SK-N-DZ (cell line): ENCODE measurements around the gene TNIK.

Experiments
- DNase-seq: peaks from one replicate; pipeline ENCODE4 v3.0.0-alpha.2; 2015; ENCODE audit warnings: low spot score

TNIK gene

DNA sequence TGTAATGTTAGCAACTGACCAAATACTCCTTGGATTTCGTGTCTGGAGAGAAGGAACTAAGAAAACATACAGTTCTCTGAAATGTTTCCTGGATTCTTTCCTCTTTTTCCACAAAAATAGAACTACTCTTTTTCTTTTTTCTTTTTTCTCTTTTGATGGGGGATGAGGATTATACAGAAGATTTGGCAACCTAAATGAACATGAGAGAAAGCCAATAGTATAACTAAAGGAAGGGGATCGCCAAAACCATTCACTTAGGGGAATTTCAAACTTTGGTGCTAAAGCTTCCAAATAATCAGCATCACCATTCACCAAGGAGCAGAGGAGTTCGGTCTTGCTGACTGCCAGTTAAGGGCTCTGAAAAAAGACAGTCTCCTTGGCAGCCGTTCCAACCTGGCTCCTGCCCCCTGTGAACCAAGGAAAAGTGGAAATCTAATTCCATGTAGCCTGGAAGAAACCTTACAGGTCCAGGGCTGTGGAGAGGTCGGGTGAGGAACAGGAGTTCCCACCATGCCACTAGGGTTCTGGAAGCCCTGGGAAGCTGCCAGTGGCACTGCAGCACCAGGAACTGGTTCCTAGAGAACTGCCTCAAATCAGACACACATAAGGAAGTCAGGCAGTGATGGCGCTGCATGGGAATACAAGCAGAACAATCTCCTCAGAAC lies 176.9 kb downstream of the TNIK start:
- DNase-seq, result no peak

DNA sequence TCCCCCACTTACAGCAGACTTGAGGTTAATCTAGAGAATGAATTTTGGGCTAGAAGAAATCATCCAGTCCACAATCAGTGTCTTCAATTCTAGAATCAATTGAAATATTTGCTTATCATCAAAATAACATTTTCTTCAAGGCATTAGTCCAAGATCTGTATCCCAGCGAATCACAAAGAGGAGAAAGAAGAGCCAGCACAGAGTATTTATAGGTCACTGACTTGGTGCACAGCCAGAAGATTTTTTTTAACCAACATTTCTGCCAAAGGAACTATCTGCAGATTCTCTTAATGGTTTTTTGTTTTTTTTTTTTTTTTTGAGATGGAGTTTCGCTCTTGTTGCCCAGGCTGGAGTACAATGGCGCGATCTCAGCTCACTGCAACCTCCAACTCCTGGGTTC lies 178.2 kb downstream of the TNIK start:
- DNase-seq, result no peak

DNA sequence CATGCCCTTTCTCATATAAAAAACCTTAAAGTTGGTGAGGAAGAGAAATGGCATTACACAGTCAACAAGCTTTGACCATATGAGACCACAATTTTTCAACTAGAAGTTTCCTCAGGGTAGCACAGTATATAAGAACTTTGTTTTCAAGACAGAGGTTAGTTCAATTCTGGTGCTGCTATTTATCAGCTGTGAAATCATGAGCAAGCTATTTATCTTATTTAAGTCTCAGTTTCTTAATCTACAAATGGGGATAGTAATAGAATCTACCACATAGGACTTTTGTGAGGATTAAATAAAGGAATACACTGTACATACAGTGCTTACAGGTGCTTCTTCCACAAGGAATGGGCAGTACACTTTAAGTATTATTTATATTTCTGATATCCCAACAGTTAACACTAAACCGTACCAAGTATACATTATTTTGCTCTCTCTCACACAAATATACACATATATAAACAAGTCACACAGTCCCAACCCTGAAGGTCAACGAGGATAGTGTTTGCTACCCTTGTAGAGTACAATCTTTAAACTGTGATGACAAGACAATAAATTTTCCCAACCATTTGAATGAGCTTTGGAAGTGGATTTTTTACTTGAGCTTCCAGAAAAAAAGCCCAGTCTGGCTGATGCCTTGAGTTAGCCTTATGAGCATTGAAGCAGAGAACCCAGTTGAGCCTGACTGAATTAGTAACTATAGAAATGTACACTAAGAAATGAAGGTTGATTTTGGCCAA lies 178.8 kb downstream of the TNIK start:
- no peak for DNase-seq

DNA sequence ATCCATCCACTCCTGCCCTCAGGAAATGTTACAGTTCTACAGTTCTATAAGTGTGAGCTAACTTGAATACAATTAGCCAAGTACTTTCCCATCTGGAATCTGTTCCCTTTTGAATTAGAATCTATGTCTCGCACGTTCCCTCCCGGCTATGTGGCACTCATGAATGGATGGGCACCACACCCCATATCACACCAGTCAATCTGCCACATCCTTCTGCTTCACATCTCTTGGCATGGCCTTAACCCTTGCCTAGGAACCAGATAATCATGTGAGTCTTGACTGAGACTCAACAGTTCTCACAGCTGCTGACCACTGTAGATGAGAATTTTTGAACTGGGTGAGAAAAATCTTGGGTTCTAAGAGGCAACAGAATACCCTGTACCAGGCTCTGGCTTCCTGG lies 180.2 kb downstream of the TNIK start:
- no peak for DNase-seq

DNA sequence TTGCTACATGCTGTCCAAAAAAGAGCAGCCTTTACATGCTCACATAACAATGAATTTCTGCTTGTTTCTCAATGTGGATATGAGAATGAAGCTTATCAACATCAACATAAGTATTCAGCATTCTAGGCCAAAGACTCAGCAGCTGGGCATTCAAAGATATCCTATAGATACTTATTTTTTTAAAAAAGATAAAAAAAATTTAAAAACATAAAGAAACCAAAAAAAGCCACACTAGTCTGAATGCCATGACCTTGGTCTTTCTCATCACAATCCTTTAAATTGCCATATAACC lies 182.0 kb downstream of the TNIK start:
- no peak for DNase-seq

DNA sequence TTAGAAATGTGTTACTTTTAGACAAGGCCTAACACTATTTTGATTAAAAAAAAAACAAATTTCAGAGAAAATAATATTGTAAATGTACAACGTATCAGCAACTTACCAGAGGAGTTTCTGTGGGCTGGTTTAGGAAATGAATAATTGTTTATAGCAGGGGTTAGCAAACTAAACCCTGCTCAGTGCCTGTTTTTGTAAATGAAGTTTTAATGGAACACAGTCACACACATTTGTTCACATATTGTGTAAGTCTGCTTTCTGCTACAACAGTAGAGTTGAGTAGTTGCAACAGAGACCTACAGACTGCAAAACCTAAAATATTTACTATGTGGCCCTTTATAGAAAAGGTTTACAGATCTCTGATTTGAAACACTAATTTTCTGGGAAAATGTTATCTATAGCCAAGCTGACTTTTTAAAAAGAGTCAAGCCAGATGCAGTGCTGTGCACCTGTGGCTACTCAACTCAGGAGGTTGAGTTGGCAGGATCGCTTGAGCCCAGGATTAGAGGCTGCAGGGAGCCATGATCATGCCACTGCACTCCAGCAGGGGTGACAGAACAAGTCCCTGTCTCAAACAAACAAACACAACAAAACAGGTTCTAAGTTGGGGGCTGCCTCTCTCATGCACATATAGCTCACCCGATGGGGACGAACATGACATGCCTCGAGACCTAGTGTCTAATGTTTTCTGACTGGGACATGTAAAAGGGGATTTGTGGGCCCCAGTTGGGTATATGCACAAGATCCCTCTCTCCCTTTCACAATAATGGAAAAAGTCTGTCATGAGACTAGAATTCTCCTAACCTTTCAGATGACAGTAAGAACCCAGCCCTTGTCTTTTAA lies 182.5 kb downstream of the TNIK start:
- no peak for DNase-seq

DNA sequence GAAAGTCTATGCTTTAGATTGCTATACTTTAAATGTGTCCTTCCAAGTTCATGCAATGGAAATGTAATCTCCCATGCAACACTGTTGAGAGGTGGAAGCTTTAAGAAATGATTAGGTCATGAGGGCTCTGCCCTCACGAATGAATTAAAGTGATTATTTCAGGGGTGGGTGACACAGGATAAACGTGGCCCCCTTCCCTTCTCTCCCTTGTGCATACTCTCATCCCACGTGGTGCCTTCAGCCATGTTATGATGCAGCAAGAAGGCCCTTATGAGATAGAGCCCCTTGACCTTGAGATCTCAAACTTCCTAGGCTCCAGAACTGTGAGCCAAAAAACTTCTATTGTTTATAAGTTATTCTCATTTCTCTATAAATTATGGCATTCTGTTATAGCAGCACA lies 183.3 kb downstream of the TNIK start:
- no peak for DNase-seq

DNA sequence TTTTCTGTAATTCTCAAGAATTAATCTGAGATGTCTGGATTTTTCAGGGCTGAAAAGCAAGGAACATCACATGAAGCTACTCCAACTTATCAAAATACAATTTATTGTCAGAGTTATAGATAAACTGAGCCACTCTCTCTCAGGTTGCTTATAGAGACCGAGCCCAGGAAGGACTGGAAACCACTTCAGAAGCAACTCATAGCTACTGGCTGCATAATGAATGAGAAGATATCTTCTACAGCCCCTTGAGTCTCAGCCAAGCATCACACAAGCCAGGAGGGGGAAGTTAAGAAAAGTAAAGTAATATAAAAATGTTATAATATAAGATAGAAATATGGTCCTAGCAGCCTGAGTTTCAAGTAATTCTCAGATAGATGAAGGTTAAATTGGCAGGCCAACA lies 186.0 kb downstream of the TNIK start:
- DNase-seq, result no peak

DNA sequence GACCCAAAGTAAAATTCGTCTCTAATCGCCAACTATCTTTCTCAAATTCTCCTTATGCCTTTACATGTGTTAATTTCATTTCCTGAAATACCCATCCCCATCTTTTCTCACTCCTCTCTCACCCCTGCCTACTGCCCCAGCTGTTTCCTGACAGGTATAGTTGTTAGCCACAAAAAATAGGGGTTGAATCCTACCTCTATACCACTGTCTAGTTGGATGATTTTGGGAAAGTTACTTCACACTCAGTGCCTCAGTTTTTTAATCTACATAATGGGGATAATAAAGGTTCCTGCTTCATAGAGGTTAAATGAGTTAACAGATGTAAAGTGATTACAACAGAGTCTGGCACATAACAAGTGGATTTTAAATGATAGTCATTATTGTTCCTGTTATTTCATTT lies 189.7 kb downstream of the TNIK start:
- no peak for DNase-seq

DNA sequence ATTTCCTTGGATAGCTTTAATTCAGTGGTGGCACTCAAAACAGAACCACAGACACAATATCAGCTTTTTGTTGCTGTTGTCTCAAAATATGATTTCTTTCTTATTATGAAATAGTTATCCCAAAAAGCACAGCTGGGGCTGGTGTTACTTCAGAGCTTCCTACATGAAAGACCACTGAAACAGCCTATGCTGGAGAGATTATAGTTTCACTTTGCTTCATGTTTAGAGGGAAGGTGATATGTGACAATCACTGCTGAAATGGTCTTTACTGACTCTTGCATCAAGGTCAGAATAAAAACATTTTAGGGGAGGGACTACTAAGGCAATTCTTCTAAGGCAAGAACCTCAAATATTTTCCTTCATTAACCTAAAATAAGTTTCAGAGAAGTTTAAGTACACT lies 190.7 kb downstream of the TNIK start:
- DNase-seq, result no peak

DNA sequence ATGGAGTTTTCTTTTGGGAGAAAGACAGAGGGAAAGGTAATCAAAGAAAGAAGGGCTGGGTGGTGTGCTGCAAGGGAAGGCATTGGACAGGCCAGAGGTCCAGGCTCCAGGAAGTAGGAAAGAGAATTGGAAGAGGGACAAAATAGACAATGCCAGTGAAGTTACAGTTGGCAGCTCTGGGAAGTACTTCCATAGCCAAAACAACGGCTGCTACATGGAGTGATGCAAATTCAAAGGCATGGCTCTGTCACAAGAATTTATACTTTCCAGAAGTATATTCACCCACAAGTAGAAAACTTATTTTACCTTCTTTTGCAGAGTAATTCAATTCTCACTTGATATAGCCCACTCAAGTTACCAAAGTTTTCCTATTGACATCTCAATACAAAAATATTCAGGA lies 191.5 kb downstream of the TNIK start:
- DNase-seq, result no peak

DNA sequence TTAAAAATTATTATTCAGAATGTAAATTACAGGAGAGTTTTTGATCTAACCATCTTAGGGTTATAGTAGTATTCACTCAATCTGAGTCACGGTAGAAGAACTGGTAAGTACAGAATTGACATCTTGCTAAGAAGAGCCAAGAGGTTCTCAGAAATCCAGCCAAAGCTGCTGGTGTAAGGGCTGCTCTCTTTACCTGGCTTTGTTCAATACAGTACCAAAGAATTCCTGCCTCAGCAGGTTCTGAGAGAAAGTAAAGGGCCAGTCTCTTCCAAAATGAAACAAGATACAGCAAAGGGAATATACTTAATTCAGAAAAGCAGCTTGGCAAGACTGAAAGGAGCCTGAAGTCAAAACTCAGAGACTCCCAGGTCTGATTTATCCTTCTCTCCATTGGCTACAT lies 193.1 kb downstream of the TNIK start:
- DNase-seq, result no peak

DNA sequence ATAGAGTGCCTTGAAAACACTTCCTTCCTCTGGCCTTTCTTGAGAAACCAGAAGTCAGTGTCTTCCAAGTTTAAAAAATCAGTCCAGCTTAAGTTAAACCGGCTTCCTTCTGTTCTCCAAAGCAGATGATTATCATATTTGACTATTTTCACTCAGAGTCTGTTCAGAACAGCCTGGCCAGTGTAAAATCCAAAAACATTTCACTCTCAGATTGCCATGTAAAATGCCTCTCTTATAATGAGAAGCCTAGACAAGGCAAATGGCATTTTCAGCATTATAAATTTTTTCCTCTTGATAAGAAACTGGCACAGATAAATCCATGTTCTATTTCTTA lies 193.5 kb downstream of the TNIK start:
- DNase-seq, result no peak

DNA sequence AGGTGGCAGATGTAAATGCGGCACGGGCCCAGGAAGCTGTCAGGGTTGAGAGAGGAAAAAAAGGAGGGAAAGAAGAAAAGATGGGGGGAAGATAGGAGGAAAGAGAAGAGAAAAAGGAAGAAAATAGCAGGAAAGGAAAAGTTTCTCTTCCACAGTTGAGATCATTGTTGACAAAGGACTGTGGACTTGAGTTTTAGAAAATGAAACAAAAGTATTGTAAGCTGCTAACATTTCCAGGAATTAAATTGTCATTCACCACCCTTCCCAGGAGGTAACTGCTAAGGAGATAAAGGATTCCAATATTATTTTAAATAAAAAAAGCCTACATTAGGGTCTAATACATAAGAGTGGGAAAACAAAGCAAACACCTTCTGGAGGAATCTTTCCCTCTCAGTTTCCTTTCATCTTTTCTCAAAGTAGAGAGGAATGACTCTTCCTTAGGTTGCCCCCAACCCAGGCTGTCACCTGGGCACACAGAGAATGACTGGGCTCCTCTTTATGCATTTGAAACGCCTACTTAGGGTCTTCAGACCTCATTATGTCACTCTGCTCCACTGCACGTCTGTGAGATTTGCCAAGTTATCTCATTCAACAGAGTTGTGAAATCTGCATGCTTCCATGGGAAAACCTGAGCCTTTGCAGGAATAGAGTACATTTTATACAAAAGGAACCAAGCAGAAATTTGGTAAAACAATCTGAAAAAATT lies 194.0 kb downstream of the TNIK start:
- DNase-seq, result no peak

DNA sequence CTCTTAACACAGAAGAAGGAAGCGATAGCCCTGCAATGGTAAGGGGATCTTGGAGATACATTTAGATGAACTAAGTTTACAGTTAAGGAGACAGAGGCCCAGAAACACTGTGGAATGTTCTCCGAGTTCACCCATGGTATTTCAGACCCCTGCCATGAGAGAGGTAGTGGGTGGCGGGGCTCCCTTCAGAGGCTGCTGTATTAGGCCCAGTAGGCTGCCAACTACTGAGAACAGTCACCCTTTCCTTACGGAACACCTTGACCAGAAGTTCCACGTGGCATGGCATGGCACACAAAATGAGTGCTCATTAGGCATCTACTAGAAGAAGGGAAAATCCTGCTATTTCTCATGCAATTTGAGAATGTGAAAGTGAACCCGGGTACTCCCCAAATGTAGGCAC lies 195.4 kb downstream of the TNIK start:
- no peak for DNase-seq

DNA sequence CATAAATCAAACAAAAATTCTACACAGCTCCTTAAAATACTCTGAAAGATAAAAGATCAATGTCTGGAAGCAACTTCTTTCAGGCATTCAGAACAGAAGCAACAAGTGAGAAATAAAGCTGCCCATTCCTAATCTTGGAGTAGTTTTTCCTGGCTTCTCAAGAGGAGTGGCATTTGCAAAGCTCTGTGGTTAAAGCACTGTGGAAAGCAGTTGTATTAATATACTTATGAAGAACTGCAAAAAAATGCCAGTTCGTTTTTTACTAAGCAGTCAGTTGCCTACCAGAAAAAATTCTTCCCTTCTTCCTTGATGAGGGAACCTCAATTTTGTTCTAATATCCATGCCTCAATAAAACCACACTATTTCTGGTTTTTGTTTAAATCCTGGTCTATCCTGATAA lies 197.8 kb downstream of the TNIK start:
- DNase-seq, result no peak

DNA sequence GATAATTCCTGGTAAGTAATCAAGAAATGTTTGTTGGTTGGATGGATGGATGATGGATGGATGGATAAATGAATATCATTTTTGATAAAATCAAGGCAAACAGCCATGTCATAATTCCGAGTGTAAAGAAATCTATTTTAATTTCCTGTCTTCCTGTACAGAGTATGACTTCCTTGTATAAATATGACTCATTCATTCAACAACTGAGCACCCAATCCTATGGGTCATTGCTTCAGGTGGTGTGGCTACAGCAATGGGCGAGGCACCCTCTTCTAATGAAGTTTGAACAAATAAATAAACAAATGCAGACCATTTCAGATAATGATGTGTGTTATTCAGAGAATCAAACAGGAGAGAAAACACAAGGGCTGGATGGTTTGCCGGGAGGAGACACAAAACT lies 198.7 kb downstream of the TNIK start:
- DNase-seq, result no peak

DNA sequence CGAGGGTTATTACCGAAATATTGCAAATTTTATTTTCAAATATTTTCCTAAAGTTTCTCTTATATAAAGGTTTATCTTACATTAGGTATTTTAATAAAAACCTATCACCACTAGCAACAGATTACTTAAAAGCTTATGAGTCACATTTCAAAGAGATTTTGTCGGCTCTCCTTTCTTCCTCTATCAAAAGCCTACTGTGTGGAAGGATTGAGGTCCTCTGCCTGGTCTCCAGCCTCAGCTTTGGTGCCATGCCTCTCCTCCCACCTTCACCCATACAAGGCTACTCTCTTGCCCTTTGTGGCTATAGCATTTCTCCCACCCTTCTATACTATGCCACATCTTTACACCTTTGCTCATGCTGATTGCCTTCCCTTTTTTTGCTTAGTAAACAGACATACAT lies 199.3 kb downstream of the TNIK start:
- no peak for DNase-seq

DNA sequence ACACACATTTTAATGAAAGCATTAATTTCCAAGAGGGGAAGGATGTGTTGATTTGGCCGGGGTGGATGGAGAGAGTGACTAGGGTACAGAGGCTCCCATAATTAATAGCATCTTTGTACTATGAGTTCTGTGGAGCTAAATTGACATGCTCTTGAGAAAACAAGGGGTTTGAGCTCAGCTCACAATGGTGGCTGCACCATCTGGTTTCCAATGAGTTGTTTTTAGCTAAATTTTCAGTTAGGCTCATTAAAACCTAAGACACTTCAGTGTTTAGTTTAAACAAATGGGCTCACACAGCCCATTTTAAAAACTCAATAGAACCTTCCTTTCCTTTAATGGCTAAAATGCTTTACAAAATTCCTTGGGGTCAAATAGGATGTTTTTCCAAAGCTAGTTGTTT lies 199.7 kb downstream of the TNIK start:
- DNase-seq, result no peak

DNA sequence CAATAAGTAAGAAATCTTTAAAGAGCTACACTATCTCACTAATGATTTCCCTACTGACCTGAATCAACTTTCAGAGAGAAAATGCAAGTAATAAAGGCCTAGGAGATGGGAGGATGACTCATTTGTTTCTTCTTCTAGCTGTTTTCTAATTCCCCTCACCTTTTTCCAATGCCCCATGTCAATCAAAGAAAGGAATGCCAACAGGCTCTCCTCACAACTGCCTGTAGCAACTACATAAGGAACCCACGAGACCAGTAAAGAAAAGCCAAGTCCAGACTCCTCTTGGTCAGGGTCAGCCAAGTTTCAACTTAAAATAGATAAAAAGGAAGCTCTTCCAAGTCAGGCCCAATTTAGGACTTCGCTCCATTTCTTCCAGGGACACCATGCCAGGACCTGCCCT lies 201.9 kb downstream of the TNIK start:
- no peak for DNase-seq

DNA sequence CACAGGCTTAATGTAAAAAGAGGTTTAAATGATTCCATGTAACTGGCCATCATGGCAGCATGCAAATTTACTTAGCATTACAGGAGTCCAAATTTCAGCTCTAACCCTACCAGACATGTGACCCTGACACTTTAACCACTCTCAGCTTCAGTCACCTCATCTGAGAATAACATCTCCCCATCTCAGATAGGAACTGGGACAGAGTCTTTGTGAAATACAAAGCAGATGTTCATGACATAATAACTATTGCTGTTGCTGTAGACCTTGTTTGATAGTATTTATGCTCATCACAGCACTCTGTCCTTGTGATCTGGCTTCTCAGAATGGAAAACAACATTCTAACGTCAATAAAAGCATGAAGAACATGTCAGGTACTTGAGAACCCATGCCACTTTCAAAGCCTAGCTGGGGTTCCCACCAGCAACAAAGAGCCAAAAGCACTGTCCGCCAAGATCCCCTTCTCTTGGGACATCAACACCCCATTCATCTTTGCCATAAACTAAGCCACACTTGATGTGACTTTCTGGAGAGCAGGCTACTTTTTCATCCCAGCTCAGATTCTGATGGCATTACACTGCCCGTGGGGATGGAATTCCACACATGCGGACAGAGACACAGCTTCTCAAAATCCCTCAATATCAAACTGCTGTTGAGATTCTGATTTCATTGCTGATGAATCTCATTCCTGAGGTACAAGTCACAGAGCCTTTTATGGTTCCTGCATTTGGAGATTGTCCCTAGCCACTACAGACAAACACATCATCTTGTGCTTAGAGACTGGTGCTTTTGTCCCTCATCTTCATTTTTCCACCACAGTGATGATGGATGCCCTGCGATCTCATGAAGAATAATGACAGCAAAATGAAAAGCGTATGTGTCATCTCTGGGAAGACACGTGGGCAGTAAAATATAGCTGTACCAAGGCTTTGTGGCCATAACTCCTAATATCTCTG lies 202.7 kb downstream of the TNIK start:
- DNase-seq, result no peak
